Ectodermal cell (in vitro differentiated cells): ENCODE measurements around the gene TSPAN5.

Source experiments
- H3K27ac ChIP-seq: 2 replicates; pipeline ENCODE4 v1.7.0; 2013; ENCODE audit warnings: mild to moderate bottlenecking, low read depth, low read length; ENCODE audit not compliant: insufficient read depth, poor library complexity, severe bottlenecking
- H3K27me3 ChIP-seq: 2 replicates; pipeline ENCODE4 v1.7.0; 2013; ENCODE audit warnings: mild to moderate bottlenecking, low read length; ENCODE audit not compliant: insufficient read depth, control insufficient read depth, poor library complexity, severe bottlenecking
- H3K36me3 ChIP-seq: one replicate; pipeline ENCODE4 v1.7.0; 2013; ENCODE audit warnings: low read length; ENCODE audit not compliant: control insufficient read depth, insufficient read depth
- H3K4me1 ChIP-seq: one replicate; pipeline ENCODE4 v1.7.0; 2013; ENCODE audit warnings: low read length; ENCODE audit not compliant: control insufficient read depth, insufficient read depth
- H3K4me3 ChIP-seq: 2 replicates; pipeline ENCODE4 v1.7.0; 2013; ENCODE audit warnings: low read depth, low read length, control low read depth; ENCODE audit not compliant: insufficient read depth
- H3K9me3 ChIP-seq: 2 replicates; pipeline ENCODE4 v1.7.0; 2013; ENCODE audit warnings: mild to moderate bottlenecking, low read length, moderate library complexity; ENCODE audit not compliant: control insufficient read depth
- WGBS, 2 experiments: methylation state at CpG; one replicate each; pipeline ENCODE4 v1.1.7; 2013; ENCODE audit warnings: missing lambda C conversion rate in 2 of 2; 5-methylcytosine and 5-hydroxymethylcytosine counted together

The TSPAN5 gene

GRCh38 chr4:98662055-98662453 lies 3.6 kb upstream of the TSPAN5 start:
- H3K27ac ChIP-seq, result no peak overlapping the region
- H3K4me1 ChIP-seq, result peaks cover 18% of the 10 kb centered on the region
- H3K27me3 ChIP-seq, result peaks cover 10% of the 10 kb centered on the region
- H3K4me3 ChIP-seq, result no peak overlapping the region
- 75 to 89% methylated on average over 4 of the region's 4 CpGs for WGBS, 2 experiments
- peaks cover 5% of the 10 kb centered on the region for H3K9me3 ChIP-seq
- peaks cover 7% of the 10 kb centered on the region for H3K36me3 ChIP-seq

- Histone ChIP-seq H3K27me3 (peaks cover 10% of the 10 kb centered on the region), H3K4me1 (peaks cover 20% of the 10 kb centered on the region), H3K9me3 (peaks cover 5% of the 10 kb centered on the region), H3K4me3 (no peak overlapping the region), H3K36me3 (peaks cover 7% of the 10 kb centered on the region), H3K27ac (no peak overlapping the region)
- WGBS, 2 experiments, result 4% methylated on average over 3 of the region's 3 CpGs
These were observed 3.1 kb upstream of the TSPAN5 start for GRCh38 chr4:98661371-98662054.

GRCh38 chr4:98659741-98660462 lies 1.5 kb upstream of the TSPAN5 start:
- no peak overlapping the region for H3K4me3 ChIP-seq
- no peaks in the 10 kb centered on the region for H3K9me3 ChIP-seq
- peaks cover 13% of the 10 kb centered on the region for H3K27me3 ChIP-seq
- 73 to 81% methylated on average over 7 of the region's 7 CpGs for WGBS, 2 experiments
- H3K4me1 ChIP-seq, result peaks cover 29% of the 10 kb centered on the region
- H3K27ac ChIP-seq, result no peak overlapping the region
- no peaks in the 10 kb centered on the region for H3K36me3 ChIP-seq

GRCh38 chr4:98659106-98659592 lies 738 bp upstream of the TSPAN5 start:
- Histone ChIP-seq H3K4me1 (peaks cover 29% of the 10 kb centered on the region), H3K36me3 (no peaks in the 10 kb centered on the region), H3K27me3 (peaks cover 13% of the 10 kb centered on the region), H3K4me3 (peak overlapping the region; percentile 48), H3K9me3 (no peaks in the 10 kb centered on the region), H3K27ac (peak overlapping the region; percentile 48)
- WGBS, 2 experiments, result 2 to 3% methylated on average over 16 to 17 of the region's 17 CpGs

- peaks cover 22% of the 10 kb centered on the region for H3K4me1 ChIP-seq
- no peak overlapping the region for H3K27ac ChIP-seq
- no peaks in the 10 kb centered on the region for H3K9me3 ChIP-seq
These were observed 702 bp downstream of the TSPAN5 start for GRCh38 chr4:98657531-98658286.

GRCh38 chr4:98656886-98657285 lies 1.5 kb downstream of the TSPAN5 start:
- peak overlapping the region; percentile 48 for H3K4me3 ChIP-seq
- no peaks in the 10 kb centered on the region for H3K36me3 ChIP-seq
- H3K27me3 ChIP-seq, result peaks cover 13% of the 10 kb centered on the region
- no peaks in the 10 kb centered on the region for H3K9me3 ChIP-seq
- H3K27ac ChIP-seq, result no peak overlapping the region
- H3K4me1 ChIP-seq, result peaks cover 18% of the 10 kb centered on the region
- WGBS, 2 experiments, result 39 to 40% methylated on average over 6 of the region's 6 CpGs

More at GRCh38 chr4:98657531-98658286, 702 bp downstream of the TSPAN5 start:
- WGBS, 2 experiments, result 0% methylated on average over 46 of the region's 46 CpGs
- Histone ChIP-seq H3K4me3 (peak overlapping the region; percentile 48), H3K27me3 (peaks cover 13% of the 10 kb centered on the region), H3K36me3 (no peaks in the 10 kb centered on the region)

- 81 to 88% methylated on average over 5 of the region's 5 CpGs for WGBS, 2 experiments
- H3K4me1 ChIP-seq, result peaks cover 14% of the 10 kb centered on the region
- H3K27ac ChIP-seq, result no peak overlapping the region
- H3K4me3 ChIP-seq, result peak overlapping the region; percentile 48
- no peaks in the 10 kb centered on the region for H3K36me3 ChIP-seq
- H3K27me3 ChIP-seq, result peaks cover 13% of the 10 kb centered on the region
- no peaks in the 10 kb centered on the region for H3K9me3 ChIP-seq
These were observed 2.0 kb downstream of the TSPAN5 start for GRCh38 chr4:98656443-98656842.

- Histone ChIP-seq H3K4me3 (no peak overlapping the region), H3K27me3 (peaks cover 4% of the 10 kb centered on the region), H3K4me1 (peaks cover 11% of the 10 kb centered on the region), H3K36me3 (no peaks in the 10 kb centered on the region), H3K27ac (no peak overlapping the region), H3K9me3 (no peaks in the 10 kb centered on the region)
- 90% methylated on average over 4 of the region's 5 CpGs for WGBS, 2 experiments
These were observed 4.2 kb downstream of the TSPAN5 start for GRCh38 chr4:98653890-98654867.

- Histone ChIP-seq H3K4me3 (no peak overlapping the region), H3K9me3 (no peaks in the 10 kb centered on the region), H3K36me3 (no peaks in the 10 kb centered on the region), H3K27me3 (peaks cover 3% of the 10 kb centered on the region), H3K27ac (no peak overlapping the region), H3K4me1 (peaks cover 15% of the 10 kb centered on the region)
- 76 to 83% methylated on average over 3 of the region's 3 CpGs for WGBS, 2 experiments
These were observed 5.4 kb downstream of the TSPAN5 start for GRCh38 chr4:98652996-98653395.
